Adrenal gland (tissue), 12 donors: ENCODE data around the gene DCHS2. TPM values are rescaled to one million over a fixed set of nuclear protein-coding genes. Genes with fewer than 3 reads are reported as not detected.

Experiments used
- DNase-seq, 7 donors: peaks; one replicate each; pipeline ENCODE4 v3.0.0-alpha.2; 2019 to 2020
- H3K27ac ChIP-seq, 5 donors: fragments of 200-600 bp; sonication (generic) in 4 of 5; 1 replicate in 3 of 5; 2 replicates in 2 of 5; pipeline versions ENCODE4 v1.5.1 to v1.8.0; 2016 to 2020; ENCODE audit warnings: mild to moderate bottlenecking in 1 of 5
- H3K27me3 ChIP-seq: fragments of 200-600 bp; 2 replicates; pipeline ENCODE4 v1.8.0; 2021
- H3K36me3 ChIP-seq, 2 donors: fragments of 200-600 bp; replicated peaks in 1 of 2; 1 replicate in 1 of 2; 2 replicates in 1 of 2; pipeline versions ENCODE4 v1.5.1 to v1.8.0; 2018 to 2022
- H3K4me1 ChIP-seq, 2 donors: fragments of 200-600 bp; replicated peaks in 1 of 2; 1 replicate in 1 of 2; 2 replicates in 1 of 2; pipeline versions ENCODE4 v1.5.1 to v1.8.0; 2018 to 2021
- H3K4me3 ChIP-seq, 4 donors: fragments of 200-600 bp; sonication (generic) in 3 of 4; one replicate each; pipeline ENCODE4 v1.5.1; 2016 to 2018
- H3K9me3 ChIP-seq, 3 donors: fragments of 200-600 bp; sonication (generic) in 1 of 3; replicated peaks in 1 of 3; 1 replicate in 2 of 3; 2 replicates in 1 of 3; pipeline versions ENCODE4 v1.5.1 to v1.8.0; 2016 to 2021
- CTCF ChIP-seq, 6 experiments: fragments of 450-650 bp in 4 of 6; fragments of 200-600 bp in 2 of 6; sonication (generic) in 1 of 6; IDR thresholded peaks; 1 replicate in 5 of 6; 2 replicates in 1 of 6; pipeline versions ENCODE4 v1.5.1 to v1.8.0; 2016 to 2021; ENCODE audit warnings: antibody characterized with exemption in 6 of 6, mild to moderate bottlenecking in 2 of 6, moderate library complexity in 1 of 6
- POLR2A ChIP-seq, 2 donors: fragments of 450-650 bp; IDR thresholded peaks; one replicate each; pipeline ENCODE4 v1.6.1; 2017; ENCODE audit warnings: antibody characterized with exemption in 2 of 2, mild to moderate bottlenecking in 2 of 2, moderate library complexity in 1 of 2
- whole genome bisulfite sequencing, 4 donors: extraction: QIAGEN DNeasy Blood & Tissue Kit in 2 of 4; methylation state at CpG; one replicate each; pipeline versions ENCODE4 v1.1.5 to v1.1.7; 2013 to 2017; 5-methylcytosine and 5-hydroxymethylcytosine counted together
- intact Hi-C, 2 donors: fragments of 100-400 bp; cut with DNase I; formaldehyde crosslinking; loops; one replicate each; pipeline versions ENCODE4 v1.14.1 to v1.15.0; 2022 to 2023
- polyA plus RNA-seq, 3 donors: library from polyadenylated mRNA; stranded (reverse); fragments of 200-250 nt in 2 of 3; fragments of 350-450 nt in 1 of 3; fragmentation: Illumina TruSeq in 1 of 3; extraction: RNeasy Lipid Tissue Mini Kit (QIAGEN cat#74804) in 1 of 3; gene quantifications; one replicate each; pipeline ENCODE4 v1.2.3, GENCODE V29; 2013 to 2014
- total RNA-seq, 9 donors: library from RNA; depleted of rRNA in 4 of 9; stranded (reverse); fragments of >200 nt in 4 of 9; fragments of 120-200 nt in 1 of 9; fragmentation: NEBNext Ultra II Directional in 1 of 9; extraction: Animal tissue kit (Norgen Biotek cat#: 25700) in 1 of 9; gene quantifications; one replicate each; pipeline versions ENCODE4 v1.1.0 to v1.2.4, GENCODE V29; 2013 to 2023
- donor health status: healthy with polysubstance abuse.
- donor health status: Bipolar disorder and iron deficiency.
- donor health status: DM: yes; HTN: yes; CAD: no.
- donor health status: DM: no; HTN: no; CAD: no.
- donor health status: DM: no; HTN: no; CAD: no.
- donor health status: DM: yes; HTN: yes; CAD: no.

DCHS2 gene
- total and polyA plus RNA-seq, 12 donors: 0.06 to 3.3 (median 0.78) TPM; not detected in 1

- intact Hi-C loops: no loop called here
- H3K9me3 ChIP-seq: no peaks in the 10 kb centered on the region
- H3K27ac ChIP-seq: no peak overlapping the region
- TF ChIP-seq CTCF (IDR thresholded peaks at IDR 0.05): no peak
- no peak for TF ChIP-seq POLR2A (IDR thresholded peaks at IDR 0.05)
- H3K4me1 ChIP-seq: no peaks in the 10 kb centered on the region
- H3K27me3 ChIP-seq: no peaks in the 10 kb centered on the region
- no peak overlapping the region for H3K4me3 ChIP-seq
- DNase-seq: no peak
- no peaks in the 10 kb centered on the region for H3K36me3 ChIP-seq
These were observed 175.9 kb downstream of the DCHS2 start for GRCh38 chr4:154315741-154316140.

DNA sequence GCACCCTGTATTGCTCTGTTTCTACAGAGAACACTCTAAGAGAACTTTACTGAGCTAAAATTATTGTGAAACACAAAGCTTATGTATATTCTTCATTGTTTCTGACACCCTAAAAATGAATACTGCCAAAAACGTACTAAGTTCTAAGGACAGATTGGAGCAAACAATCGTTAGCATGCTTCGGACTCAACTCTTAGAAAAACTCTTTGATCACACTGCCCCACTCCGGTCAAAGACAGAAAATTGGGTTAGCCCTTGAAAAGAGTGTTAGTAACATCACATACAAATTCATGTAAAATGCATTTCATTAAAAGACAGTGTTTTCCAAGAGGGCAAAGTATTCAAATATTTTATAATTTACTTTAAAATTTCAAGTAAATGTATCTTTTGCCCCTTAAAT lies 177.4 kb downstream of the DCHS2 start:
- Histone ChIP-seq H3K36me3 (no peaks in the 10 kb centered on the region), H3K4me3 (no peak overlapping the region), H3K4me1 (no peaks in the 10 kb centered on the region), H3K9me3 (no peaks in the 10 kb centered on the region), H3K27ac (no peak overlapping the region), H3K27me3 (no peaks in the 10 kb centered on the region)
- DNase-seq: no peak
- intact Hi-C loops: no loop called here
- WGBS, 4 donors: 28 to 41% (median 31%) methylated on average over 4 of the region's 4 CpGs
- TF ChIP-seq CTCF (IDR thresholded peaks at IDR 0.05): no peak
- no peak for TF ChIP-seq POLR2A (IDR thresholded peaks at IDR 0.05)

GRCh38 chr4:154313004-154313585 lies 178.5 kb downstream of the DCHS2 start:
- no peak for DNase-seq
- 64 to 75% (median 67%) methylated on average over 5 of the region's 5 CpGs for WGBS, 4 donors
- intact Hi-C loops: no loop called here
- H3K27me3 ChIP-seq: no peaks in the 10 kb centered on the region
- no peaks in the 10 kb centered on the region for H3K4me1 ChIP-seq
- no peak overlapping the region for H3K4me3 ChIP-seq
- H3K36me3 ChIP-seq: no peaks in the 10 kb centered on the region
- no peaks in the 10 kb centered on the region for H3K9me3 ChIP-seq
- H3K27ac ChIP-seq: no peak overlapping the region
- TF ChIP-seq POLR2A (IDR thresholded peaks at IDR 0.05) (no peak), CTCF (IDR thresholded peaks at IDR 0.05) (no peak)

DNA sequence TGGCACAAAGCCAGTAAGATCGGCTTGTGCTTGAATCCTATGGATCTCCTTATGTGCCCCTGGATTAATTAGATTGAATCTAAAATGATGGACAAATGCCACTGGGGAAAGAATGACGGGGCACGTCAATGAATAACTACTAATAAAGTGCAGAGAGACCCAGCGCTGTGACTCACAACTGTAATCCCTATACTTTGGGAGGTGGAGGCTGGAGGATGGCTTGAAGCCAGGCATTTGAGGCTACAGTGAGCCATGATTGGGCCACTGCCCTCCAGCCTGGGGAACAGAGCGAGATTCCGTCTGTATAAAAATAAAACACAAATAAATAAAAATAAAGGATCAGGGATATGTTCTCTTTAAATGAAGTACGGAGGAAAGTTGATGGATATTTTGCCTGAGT lies 179.4 kb downstream of the DCHS2 start:
- no peak for DNase-seq
- intact Hi-C loops: no loop called here
- 78 to 88% (median 80%) methylated on average over 6 to 7 of the region's 7 CpGs for WGBS, 4 donors
- no peaks in the 10 kb centered on the region for H3K27me3 ChIP-seq
- H3K27ac ChIP-seq: no peak overlapping the region
- no peaks in the 10 kb centered on the region for H3K9me3 ChIP-seq
- TF ChIP-seq CTCF (IDR thresholded peaks at IDR 0.05) (no peak), POLR2A (IDR thresholded peaks at IDR 0.05) (no peak)
- no peak overlapping the region for H3K4me3 ChIP-seq
- no peaks in the 10 kb centered on the region for H3K4me1 ChIP-seq
- no peaks in the 10 kb centered on the region for H3K36me3 ChIP-seq
